Osteocyte (in vitro differentiated cells): Measurements from ENCODE around the gene RSU1. TPM values are rescaled to one million over a fixed set of nuclear protein-coding genes. Genes with fewer than 3 reads are reported as not detected.

Source experiments
- DNase-seq: peaks from one replicate; pipeline ENCODE4 v3.0.0; 2021; ENCODE audit warnings: mixed read lengths; ENCODE audit not compliant: unreplicated experiment; ENCODE audit errors: extremely low spot score
- H3K27ac Mint-ChIP-seq: one replicate; pipeline ENCODE4 v1.8.0; 2021; ENCODE audit warnings: mild to moderate bottlenecking, mixed read lengths; ENCODE audit not compliant: unreplicated experiment
- H3K27me3 Mint-ChIP-seq: one replicate; pipeline ENCODE4 v1.8.0; 2021; ENCODE audit warnings: mixed read lengths; ENCODE audit not compliant: unreplicated experiment
- H3K36me3 Mint-ChIP-seq: one replicate; pipeline ENCODE4 v1.8.0; 2021; ENCODE audit warnings: mixed read lengths; ENCODE audit not compliant: unreplicated experiment
- H3K4me1 Mint-ChIP-seq: one replicate; pipeline ENCODE4 v1.8.0; 2021; ENCODE audit warnings: mixed read lengths; ENCODE audit not compliant: unreplicated experiment
- H3K4me3 Mint-ChIP-seq: one replicate; pipeline ENCODE4 v1.8.0; 2021; ENCODE audit warnings: mild to moderate bottlenecking, moderate library complexity, mixed read lengths; ENCODE audit not compliant: unreplicated experiment
- H3K9me3 Mint-ChIP-seq: one replicate; pipeline ENCODE4 v1.8.0; 2021; ENCODE audit warnings: mixed read lengths; ENCODE audit not compliant: unreplicated experiment
- CTCF ChIP-seq: fragments of 200-600 bp; sonication (generic); IDR thresholded peaks from 2 replicates; pipeline ENCODE4 v1.5.0; 2021; ENCODE audit warnings: antibody characterized with exemption, mild to moderate bottlenecking, moderate library complexity
- total RNA-seq: library from RNA; stranded (reverse); gene quantifications from 2 replicates; pipeline ENCODE4 v1.2.1, GENCODE V29; 2021

The RSU1 gene
- total RNA-seq, 1 donor from 2014 or later = 92.0 TPM

GRCh38 chr10:16612981-16613355 is 204.3 kb downstream of the RSU1 start:
- no peak overlapping the region for H3K27ac Mint-ChIP-seq
- peaks cover 14% of the 10 kb centered on the region for H3K36me3 Mint-ChIP-seq
- peaks cover 24% of the 10 kb centered on the region for H3K9me3 Mint-ChIP-seq
- no peaks in the 10 kb centered on the region for H3K4me1 Mint-ChIP-seq
- DNase-seq = no peak
- TF ChIP-seq CTCF = no peak
- no peak overlapping the region for H3K4me3 Mint-ChIP-seq
- no peaks in the 10 kb centered on the region for H3K27me3 Mint-ChIP-seq

GRCh38 chr10:16612115-16612980 is 204.9 kb downstream of the RSU1 start:
- H3K9me3 Mint-ChIP-seq = peaks cover 24% of the 10 kb centered on the region
- H3K27me3 Mint-ChIP-seq = no peaks in the 10 kb centered on the region
- no peak for DNase-seq
- H3K4me3 Mint-ChIP-seq = no peak overlapping the region
- H3K36me3 Mint-ChIP-seq = peaks cover 12% of the 10 kb centered on the region
- H3K27ac Mint-ChIP-seq = no peak overlapping the region
- no peak for TF ChIP-seq CTCF
- no peaks in the 10 kb centered on the region for H3K4me1 Mint-ChIP-seq

- Mint-ChIP-seq H3K27ac (no peak overlapping the region), H3K4me3 (no peak overlapping the region), H3K36me3 (peaks cover 3% of the 10 kb centered on the region), H3K27me3 (no peaks in the 10 kb centered on the region), H3K9me3 (peaks cover 14% of the 10 kb centered on the region), H3K4me1 (no peaks in the 10 kb centered on the region)
- DNase-seq = no peak
- TF ChIP-seq CTCF = no peak
Measured at GRCh38 chr10:16611037-16611436, 206.2 kb downstream of the RSU1 start.

- H3K27me3 Mint-ChIP-seq = no peaks in the 10 kb centered on the region
- no peaks in the 10 kb centered on the region for H3K36me3 Mint-ChIP-seq
- no peak for TF ChIP-seq CTCF
- no peak overlapping the region for H3K4me3 Mint-ChIP-seq
- no peak overlapping the region for H3K27ac Mint-ChIP-seq
- H3K4me1 Mint-ChIP-seq = no peaks in the 10 kb centered on the region
- no peaks in the 10 kb centered on the region for H3K9me3 Mint-ChIP-seq
- DNase-seq = no peak
Measured at GRCh38 chr10:16609211-16609610, 208.0 kb downstream of the RSU1 start.

GRCh38 chr10:16606923-16607322 is 210.3 kb downstream of the RSU1 start:
- H3K4me1 Mint-ChIP-seq = no peaks in the 10 kb centered on the region
- peaks cover 2% of the 10 kb centered on the region for H3K36me3 Mint-ChIP-seq
- H3K27ac Mint-ChIP-seq = no peak overlapping the region
- no peak overlapping the region for H3K4me3 Mint-ChIP-seq
- H3K9me3 Mint-ChIP-seq = no peaks in the 10 kb centered on the region
- no peak for TF ChIP-seq CTCF
- DNase-seq = no peak
- no peaks in the 10 kb centered on the region for H3K27me3 Mint-ChIP-seq
